ENCODE measurements around the gene BCL7A.

BCL7A gene

DNA sequence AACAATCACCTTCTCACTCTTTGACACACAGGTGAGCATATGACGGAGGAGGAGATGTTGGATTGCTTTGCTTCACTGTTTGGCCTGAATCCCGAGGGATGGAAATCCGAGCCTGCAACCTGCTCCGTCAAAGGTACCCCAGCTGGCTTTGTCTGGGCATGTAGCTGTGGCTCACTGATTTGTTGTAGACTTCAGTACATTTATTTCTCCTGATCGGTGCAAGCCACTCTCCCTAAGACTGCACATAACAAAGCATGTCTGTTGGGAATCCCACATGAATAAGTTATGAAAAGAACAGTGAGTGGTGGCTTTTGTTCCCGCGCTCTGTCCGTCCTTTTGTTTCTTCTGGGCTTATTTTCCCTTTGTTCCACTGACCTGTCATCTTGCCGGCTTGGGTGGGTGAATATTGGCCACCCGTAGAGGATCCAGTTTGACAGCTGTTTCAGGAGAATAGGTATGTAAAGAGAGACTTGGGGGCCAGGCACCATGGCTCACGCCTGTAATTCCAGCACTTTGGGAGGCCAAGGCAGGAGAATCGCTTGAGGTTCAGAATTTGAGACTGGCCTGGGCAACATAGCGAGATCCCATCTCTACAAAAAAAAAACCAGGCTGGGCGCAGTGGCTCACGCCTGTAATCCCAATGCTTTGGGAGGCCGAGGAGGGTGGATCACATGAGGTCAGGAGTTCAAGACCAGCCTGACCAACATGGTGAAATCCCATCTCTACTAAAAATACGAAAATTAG is 20.0 kb upstream of the BCL7A start:
- no peak for DNase-seq (ENCODE audit: low read depth)

DNA sequence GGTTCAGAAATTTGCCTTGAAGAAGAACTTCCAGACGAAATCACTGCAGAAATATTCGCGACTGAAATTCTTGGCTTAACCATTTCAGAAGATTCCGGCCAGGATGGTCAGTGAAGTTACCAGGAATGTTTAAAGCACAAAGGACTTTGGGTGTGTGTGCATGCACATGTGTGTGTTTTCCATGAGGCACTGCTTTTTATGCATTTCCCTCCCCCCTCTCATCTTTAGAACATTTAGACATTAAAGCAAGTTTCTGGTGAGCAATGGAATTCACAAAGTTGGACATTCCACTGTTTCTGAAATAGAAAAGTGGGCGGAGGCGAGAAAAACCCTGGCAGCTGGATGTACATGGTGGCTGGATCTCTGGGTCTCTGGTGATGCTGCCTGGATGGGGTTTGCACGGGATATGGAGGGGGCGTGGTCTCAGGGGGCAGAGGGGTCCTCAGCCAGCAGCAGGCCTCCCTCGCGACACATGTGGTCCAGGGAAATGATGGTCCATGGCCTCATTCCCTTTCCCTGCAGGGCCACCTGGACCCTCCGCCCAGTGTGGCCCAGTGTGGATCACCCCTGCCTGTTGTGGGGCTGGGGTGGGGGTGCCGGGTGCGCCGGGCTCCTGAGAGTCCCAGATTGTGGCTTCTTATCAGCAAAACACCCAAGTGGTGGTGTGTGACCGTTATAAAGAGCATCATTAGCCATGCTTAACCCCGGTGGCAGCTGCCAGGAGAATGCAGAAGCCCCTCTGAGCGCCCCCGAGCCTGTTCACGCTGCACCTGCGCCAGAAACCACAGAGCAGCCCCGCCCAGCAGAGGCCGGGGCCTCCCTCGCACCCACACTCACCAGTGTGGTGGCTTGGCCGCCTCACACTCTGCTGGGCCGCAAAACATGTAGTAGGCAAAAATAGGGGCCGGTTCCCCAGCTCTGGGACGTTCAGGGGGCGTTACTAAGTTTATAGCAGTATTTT is 17.8 kb upstream of the BCL7A start:
- no peak for DNase-seq (ENCODE audit: low read depth)

DNA sequence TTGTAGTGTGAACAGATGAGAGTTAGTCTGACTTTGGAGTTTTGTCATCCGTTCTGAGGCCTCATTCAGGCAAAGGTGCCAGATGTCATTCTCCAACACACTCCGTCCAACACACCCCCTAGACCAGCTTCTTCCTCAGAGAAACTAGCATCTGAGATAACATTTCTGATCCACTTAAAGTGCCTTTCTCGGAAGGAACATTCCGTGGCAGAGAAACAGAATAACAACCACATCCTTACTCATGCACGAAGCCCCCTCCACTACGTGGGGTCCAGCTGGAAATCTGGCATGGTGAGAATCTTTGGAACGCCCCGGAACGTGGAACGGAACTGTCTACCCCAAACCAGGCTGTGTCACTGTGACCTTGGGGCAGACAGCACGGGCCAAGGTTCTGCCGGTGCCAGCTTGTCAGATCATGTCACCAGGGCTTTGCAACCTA is 17.0 kb upstream of the BCL7A start:
- no peak for DNase-seq (ENCODE audit: low read depth)

DNA sequence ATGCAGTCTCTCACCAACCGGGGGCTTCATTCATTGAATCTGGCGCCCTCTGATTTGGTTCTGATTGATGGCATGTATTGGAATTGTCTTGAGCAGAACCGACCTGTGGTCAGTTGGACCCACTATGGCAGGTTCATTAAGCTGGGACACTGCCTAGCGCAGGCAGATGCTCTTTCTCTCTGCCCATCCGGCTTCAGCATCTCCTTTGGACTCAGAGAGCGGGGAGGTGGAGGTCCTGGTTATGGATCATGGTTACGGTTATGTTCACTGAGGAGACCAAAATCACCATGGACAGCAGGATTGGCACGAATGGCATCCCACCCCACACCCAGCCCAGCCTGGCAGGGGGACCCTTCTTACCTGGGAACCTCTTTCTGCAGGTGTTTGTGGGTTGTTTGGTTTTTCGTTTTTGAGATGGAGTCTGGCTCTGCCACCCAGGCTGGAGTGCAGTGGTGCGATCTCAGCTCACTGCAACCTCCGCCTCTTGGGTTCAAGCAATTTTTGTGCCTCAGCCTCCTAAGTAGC is 16.4 kb upstream of the BCL7A start:
- no peak for DNase-seq (ENCODE audit: low read depth)

DNA sequence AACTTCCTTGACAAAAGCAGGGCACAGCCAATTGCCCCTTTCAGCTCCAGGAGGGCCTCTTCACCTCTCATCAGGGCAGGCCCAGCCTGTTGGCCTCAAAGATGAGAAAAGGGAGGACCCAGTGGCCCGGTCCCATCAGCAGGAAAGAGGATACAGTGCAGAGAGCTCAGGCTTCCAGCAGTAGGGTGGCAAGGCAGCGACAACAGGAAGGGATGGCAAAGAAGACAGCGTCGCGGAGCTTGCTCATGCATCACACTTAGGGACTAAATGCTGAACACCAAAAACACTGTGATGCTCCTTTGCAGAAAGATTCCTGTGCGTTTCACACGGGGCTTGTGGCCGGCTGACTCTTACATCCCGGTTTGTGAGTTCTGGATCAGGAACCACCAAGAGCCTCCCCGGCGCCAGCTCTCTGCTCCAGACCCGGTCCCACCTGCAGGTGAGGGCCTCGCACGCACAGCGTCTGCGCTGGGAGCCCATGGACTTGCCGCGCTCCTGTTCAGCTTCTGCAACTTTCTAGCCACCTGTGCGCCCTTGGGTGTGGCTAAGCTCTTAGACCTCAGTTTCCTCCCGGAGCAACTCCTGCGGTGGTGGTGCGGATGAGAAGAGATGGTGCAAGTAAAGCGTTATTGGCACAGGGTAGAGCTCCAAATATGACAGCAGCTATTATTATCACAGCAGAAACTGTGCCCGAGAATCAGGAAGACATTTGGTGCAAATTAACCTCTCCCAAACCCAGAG is 15.3 kb upstream of the BCL7A start:
- DNase-seq (ENCODE audit: low read depth): no peak

DNA sequence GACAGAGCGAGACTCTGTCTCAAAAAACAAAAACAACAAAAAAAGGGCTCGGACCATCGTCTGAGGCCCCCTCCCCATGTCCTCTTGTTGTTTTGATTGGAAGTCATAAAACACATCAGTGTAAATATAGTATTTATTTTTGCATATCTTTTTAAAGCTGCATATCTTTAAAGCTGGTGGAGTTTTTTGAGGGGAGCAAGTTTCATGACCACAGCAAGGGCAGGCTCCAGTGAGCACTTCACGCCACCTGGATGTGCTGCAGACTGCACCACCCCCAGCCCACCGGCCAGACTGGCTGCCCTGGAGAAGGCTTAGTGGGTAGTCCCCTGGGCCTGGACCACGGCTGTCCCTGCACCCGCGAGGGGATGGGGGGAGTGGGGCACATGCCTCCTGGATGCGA is 11.9 kb upstream of the BCL7A start:
- DNase-seq (ENCODE audit: low read depth): no peak

DNA sequence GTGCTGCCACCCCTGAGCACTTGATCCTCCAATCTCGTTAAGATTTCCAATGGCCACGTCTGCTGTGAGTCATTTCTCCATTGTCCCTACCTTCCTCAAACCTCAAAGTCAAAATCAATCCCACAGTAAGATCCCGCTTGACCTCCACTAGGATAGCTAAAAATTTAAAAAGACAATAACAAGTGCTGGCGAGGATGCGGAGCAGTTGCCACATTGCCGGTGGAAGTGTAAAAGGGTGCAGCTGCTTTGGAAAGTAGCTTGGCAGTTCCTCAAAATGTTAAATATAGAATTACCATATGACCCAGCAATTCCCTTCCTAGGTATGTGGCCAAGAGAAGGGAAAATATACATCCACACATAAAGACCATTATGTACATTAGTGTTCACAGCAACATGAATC is 9.5 kb upstream of the BCL7A start:
- no peak for DNase-seq (ENCODE audit: low read depth)

DNA sequence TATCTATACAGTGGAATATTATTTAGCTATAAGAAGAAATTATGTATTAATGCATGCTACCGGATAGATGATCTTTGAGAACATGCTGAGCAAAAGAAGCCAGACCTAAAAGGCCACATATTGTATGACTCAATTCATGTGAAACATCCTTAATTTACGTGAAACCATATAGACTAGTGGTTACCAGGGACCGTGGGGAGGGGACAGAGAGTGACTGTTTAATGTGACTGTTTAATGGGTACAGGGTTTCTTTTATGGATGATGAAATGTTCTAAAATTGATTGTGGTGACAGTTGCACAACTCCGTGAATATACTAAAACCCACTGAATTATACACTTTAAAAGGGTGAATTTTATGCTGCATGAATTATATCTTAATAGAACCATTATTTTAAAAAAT is 8.5 kb upstream of the BCL7A start:
- DNase-seq (ENCODE audit: low read depth): no peak

DNA sequence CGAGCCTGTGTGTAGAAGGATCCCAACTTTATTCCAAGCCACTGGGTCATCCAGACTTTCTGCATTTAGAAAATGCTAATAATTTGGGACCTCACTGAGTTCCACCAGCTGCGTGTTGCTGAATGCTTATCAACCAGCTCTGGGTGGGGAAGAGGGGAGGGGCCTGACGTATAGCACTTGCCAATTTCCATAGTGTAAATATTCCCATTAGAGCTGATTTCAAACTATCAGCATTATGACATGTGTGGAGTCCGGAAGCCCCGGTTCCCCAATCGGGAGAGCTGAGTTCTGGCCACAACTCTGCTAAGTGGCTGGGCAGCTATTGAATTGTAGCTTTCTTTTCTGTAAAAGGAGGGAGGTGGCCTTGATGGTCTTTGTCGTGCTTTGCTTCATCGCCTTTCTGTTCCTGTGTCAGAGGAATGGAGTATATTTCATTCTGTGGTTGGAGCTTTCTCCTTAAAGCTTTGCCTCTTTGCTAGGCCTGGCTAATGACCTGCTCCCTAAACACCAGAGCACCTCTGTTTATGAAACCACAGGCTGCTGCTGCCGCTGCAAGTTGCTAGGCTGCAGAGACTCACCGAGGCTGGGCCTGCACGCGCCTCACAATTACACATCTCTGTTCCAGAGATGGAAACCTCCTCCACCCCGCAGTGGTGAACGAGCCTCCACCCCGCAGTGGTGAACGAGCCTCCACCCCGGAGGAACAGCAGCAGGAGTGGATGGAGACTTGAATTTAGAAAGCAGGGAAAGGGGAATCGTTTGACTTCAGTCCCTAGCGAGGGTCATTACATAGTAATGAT is 7.7 kb upstream of the BCL7A start:
- no peak for DNase-seq (ENCODE audit: low read depth)

DNA sequence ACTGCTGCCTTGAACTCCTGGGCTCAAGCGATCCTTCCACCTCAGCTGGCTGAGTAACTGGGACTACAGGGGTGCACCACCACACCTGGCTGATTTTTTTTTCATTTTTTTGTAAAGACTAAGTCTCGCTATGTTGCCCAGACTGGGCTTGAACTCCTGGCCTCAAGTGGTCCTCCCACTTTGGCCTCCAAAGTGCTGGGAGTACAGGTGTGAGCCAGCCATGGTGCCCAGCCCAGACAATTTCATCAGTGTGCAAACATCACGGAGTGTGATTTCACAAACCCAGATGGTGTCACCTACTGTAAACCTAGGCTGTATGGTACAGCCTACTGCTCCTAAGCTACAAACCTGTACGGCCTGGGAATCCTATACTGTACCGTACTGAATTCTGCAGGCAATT is 6.9 kb upstream of the BCL7A start:
- DNase-seq (ENCODE audit: low read depth): no peak

DNA sequence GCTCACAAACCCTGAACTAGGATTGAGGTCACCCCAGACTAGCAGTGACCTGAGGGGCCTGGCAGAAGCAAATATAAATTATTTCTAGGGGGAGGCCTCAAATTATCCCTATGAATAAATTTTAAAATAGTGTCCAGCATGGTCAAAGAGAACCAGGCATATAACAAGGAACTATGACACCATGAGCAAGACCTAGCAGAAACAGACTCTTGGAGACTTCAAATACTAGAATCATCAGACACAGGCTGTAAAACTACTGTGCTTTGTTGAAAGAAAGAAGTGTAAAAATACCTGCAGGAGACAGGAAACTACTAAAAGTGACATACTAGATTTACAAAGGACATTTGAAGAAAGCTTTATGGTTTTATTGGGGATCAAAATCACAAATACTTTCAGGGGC is 3.2 kb upstream of the BCL7A start:
- no peak for DNase-seq (ENCODE audit: low read depth)

DNA sequence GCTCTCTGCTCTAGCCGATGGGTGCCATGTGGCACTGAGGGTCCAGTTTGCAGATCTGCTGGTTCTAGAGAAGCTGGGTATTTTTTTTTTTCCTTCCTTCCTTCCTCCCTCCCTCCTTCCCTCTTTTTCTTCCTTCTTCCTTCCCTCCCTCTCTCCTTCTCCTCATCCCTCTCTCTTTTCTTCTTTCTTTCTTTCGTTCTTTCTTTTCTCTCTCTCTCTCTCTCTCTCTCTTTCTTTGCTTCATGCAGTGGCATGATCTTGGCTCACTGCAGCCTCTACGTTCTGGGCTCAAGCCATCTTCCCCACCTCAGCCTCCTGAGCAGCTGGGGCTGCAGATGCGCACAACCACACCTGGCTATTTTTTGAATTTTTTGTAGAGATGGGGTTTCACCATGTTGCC is 2.7 kb upstream of the BCL7A start:
- no peak for DNase-seq (ENCODE audit: low read depth)

DNA sequence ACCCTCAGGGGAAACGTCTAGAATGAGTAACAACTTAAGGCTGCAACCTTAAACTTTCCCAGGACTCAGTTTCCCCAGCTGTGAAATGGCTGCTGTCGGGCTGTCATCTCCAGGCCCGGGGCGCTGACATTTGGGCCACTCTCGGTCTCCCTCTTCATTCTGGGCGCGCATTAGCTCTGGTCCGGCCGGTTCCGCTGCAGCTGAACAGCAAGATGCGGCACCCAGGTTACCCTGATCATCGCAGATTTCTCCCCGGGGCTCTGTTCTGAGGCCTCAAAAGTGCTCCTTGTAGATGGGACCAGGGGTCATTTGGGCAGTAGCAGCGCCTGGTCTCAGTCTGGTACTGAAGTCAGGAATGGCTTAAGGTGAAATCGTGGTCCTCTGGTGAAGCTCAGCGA is 890 bp upstream of the BCL7A start:
- DNase-seq (ENCODE audit: low read depth): no peak

DNA sequence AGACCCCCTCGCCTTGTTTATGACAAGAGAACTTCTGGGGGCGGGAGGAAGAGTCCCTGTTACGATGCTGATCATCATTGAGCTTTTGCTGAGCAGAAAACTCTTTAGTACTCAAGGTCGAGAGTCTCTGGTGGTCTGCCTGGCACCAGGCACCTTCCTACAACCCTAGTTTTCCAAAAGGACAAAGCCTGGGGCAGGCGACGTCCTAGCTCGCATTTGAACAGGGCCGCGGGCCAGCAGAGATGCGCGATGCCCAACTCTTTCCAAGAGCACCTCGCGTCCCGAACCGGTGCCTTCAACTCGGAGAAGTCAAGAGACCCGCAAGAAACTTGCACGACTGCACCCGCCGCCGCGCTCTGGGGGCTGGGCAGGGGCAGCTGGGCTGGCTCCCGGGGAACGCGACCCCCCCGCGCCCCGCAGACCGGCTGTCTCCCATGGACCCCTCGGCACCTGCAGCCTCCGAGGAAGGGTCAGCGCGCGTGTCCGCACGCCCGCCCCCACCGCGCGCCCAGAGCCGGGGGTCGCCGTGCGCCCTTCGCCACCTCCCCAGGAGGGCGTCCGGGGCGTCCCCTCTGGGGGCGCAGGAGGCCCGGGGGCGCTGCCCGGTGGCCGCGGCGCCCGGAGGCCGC is 377 bp upstream of the BCL7A start:
- DNase-seq (ENCODE audit: low read depth): peak; percentile 54

DNA sequence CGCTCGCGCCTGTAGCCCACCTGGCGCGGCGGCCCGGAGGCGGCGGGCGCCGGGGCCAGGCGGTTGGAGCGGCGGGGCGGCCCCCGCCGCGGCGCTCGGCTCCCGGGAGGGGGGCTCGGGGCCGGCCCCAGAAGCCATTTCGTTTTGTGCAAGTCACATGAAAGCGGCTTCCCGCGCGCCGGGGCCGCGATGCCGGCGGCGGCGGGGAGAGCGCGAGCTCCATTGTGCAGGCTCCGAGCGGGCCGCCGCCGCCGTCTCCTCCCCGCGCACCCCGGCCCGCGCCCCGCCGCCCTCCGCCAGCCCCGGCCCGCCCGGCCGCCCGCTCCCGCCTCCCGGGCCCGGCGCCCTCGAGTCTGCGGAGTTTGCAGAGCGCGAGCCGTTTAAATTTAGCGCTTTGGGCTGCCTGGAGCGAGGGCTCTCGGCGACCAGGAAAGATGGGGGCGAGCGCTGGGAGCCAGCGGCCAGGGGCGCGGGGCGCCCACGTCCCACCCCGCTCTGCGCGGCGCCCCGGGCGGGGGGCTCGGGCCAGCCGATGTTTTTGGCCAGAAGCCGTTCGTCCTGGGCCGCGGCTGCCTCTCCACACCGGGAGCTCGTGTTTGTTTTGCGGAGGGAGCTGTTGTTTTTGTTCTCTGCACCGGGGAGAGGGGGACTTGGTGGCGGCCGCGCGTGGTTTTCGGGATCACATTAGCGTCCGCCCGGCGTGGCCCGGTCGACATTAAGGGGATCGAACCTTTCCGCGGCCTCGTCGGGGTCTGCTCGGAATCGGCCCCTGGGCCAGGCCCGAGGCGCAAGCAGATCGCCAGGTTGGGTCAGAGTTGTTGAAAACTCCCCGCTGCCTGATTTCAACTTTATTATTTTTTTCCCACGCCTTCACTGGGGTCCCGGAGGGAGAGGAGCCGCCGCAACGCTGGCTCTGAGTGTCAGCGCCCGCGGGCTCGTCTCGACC is 982 bp downstream of the BCL7A start:
- peak; percentile 48 for DNase-seq (ENCODE audit: low read depth)

DNA sequence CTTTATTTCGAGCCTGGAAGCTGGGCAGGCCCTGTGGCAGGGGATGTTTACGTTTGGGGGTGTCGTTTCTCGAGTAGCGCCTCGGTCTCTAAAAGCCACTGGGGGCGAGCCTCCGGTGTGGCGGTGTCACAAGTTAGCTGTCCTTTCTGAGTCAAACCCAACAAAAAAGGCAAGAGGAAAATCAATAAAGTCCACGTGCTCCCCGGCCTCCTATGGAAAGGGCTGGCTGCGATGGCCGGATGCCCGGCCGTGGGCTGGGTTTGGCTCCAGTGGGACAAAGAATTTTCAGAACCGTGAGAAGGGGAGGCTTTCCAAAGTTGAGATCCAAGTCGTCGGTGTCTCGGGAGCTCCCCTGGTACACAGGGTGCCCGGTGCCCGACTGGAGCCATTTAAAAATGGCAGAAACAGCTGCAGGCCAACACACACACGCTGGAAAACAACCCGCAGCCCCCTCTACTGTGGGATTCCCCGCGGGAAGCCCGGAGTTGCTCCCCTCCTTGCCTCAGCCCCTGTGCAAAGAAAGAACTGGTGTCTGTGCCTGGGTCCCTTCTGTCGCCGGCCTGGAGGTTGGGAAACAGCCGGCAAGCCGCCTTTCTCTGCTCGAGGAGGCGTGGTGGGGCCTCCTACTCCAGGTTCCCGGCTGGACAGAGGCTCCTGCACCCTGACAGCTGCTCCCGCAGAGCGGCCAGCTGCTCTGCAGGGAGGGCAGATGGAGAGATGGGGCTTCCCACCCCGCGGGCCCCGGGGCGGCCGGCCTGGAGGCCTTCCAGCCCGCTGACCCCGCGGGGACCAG is 1.9 kb downstream of the BCL7A start:
- peak; percentile 79 for DNase-seq (ENCODE audit: low read depth)

DNA sequence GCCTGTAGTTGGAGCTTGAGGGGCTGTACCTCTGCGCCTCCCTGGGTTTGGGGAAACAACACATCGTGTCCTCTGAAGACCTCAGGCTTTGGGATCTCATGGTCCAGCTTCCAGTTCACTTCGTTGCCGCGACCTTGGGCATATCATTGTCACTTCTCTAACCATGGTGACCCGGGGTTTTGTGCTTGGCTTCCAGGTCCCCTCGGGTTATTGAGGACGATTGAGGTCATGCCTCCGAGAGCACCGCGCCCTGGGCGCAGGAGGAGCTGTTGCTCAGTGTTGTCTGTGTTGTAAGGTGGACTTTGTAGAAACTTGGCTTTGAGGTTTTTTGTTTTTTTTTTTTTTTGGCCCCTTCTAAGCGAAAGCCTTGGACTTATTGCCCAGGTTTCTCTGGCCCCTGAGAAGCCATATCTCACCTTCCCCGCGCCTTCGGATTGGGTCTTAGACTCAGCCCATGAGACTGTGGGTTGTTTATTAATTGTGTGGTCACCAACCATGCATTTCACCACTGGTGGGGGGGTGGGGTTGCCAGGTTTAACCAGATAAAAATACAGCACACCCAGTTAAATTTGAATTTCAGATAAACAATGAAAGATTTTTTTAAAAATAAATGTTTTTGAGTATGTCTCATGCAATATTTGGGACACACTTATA is 2.6 kb downstream of the BCL7A start:
- DNase-seq (ENCODE audit: low read depth): peak; percentile 20

DNA sequence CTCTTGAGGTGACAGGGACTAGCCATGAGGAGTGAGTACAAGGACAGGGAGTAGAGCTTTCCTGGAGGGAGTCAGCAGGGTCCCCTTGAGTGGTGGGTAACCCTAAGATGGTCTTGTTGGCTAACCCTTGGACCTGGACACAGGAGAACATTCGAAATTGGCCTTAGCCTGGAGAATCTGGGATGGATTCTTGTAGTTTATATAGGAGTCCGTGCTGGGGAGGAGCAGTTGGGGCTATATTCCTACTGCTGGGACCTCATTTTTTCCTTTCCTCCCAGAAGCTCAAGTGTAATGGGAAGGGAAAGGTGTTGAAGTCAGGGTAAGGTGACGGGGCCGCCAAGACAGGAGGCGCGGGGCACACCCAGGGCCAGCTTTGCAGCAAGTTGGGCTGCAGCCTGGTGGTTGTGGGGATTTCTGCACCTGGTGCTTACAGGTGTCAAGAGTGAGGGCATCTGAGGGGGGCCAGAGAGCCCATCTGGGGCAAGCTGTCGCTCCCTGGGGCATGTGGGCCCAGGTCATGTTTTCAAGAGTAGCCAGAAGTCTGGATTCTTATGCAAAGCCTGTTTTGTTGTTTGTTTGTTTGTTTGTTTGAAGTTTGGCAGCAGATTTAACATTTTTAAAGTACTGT is 5.1 kb downstream of the BCL7A start:
- DNase-seq (ENCODE audit: low read depth): no peak

All from ELR (cell line).